Parathyroid adenoma (tissue), 2 donors: ENCODE results near the gene NUP58.
"Not testable (repeated sequence)": the region's sequence is repeated elsewhere in the genome, so short reads cannot be mapped to it uniquely, and the experiment has no call there.

Experiments used
- H2AFZ ChIP-seq: fragments of 300-600 bp; sonication (generic); one replicate; pipeline ENCODE4 v1.7.0; 2017; ENCODE audit warnings: antibody characterized with exemption, mild to moderate bottlenecking
- H3K27ac ChIP-seq: fragments of 300-600 bp; sonication (generic); one replicate; pipeline ENCODE4 v1.7.0; 2017
- H3K27me3 ChIP-seq: fragments of 300-600 bp; sonication (generic); one replicate; pipeline ENCODE4 v1.7.0; 2017; ENCODE audit warnings: low read length; ENCODE audit not compliant: control insufficient read depth, insufficient read depth
- H3K36me3 ChIP-seq: fragments of 300-600 bp; sonication (generic); one replicate; pipeline ENCODE4 v1.7.0; 2017; ENCODE audit warnings: low read length; ENCODE audit not compliant: control insufficient read depth, insufficient read depth
- H3K4me1 ChIP-seq: fragments of 300-600 bp; sonication (generic); one replicate; pipeline ENCODE4 v1.7.0; 2017; ENCODE audit warnings: control low read depth
- H3K4me2 ChIP-seq: fragments of 300-600 bp; sonication (generic); one replicate; pipeline ENCODE4 v1.7.0; 2017; ENCODE audit warnings: low read length
- H3K4me3 ChIP-seq: fragments of 300-600 bp; sonication (generic); one replicate; pipeline ENCODE4 v1.7.0; 2017; ENCODE audit warnings: low read depth, low read length
- H3K79me2 ChIP-seq: fragments of 300-600 bp; sonication (generic); one replicate; pipeline ENCODE4 v1.7.0; 2017; ENCODE audit warnings: control low read depth
- H3K9ac ChIP-seq: fragments of 300-600 bp; sonication (generic); one replicate; pipeline ENCODE4 v1.7.0; 2017; ENCODE audit warnings: mild to moderate bottlenecking
- H3K9me3 ChIP-seq: fragments of 300-600 bp; sonication (generic); one replicate; pipeline ENCODE4 v1.7.0; 2017; ENCODE audit warnings: low read length; ENCODE audit not compliant: control insufficient read depth
- TF ChIP-seq, protein P1 (sequence below): fragments of 300-600 bp; sonication (generic); IDR thresholded peaks from one replicate; pipeline ENCODE4 v1.7.0; 2017; ENCODE audit warnings: antibody characterized with exemption, mild to moderate bottlenecking
- donor health status: primary hyperparathyroidism.

NUP58 gene

DNA sequence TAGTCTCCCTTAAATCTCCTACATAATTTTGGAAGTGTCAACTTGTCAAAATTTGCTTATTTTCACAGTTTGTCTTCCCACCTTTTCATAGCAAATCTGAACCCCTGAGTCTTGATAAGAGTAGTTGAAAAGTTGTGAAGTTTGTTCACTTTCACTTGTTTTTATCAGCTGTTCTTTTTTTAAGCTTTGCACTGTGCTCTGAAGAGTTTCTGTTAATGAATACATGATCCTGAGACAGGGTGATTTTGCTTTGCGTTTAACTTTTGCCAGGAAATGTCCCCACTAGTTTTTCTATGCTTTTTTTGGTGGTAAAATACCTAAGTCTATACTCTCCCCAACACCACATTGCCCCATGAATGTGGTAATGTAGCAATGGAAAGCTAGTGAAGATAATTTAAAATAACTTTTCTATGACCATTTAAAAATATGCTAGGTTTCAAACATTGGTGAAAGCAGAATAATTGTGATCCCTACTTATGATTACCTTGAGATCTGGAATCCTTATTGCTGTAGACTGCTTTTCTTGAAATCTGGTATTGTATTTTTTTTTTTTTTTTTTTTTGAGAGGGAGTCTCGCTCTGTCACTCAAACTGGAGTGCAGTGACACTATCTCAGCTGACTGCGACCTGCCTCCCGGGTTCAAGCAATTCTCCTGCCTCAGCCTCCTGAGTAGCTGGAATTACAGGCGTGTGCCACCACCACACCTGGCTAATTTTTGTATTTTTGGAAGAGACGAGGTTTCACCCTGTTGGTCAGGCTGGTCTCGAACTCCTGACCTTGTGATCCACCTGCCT lies 5.4 kb downstream of the NUP58 start:
- Histone ChIP-seq H3K9ac (no peak overlapping the region), H3K27me3 (no peaks in the 10 kb centered on the region), H3K4me1 (no peaks in the 10 kb centered on the region), H3K79me2 (peaks cover 5% of the 10 kb centered on the region), H3K9me3 (no peaks in the 10 kb centered on the region), H3K4me2 (no peak overlapping the region), H3K27ac (no peak overlapping the region), H2AFZ (no peak overlapping the region), H3K4me3 (no peak overlapping the region), H3K36me3 (no peaks in the 10 kb centered on the region)
- TF ChIP-seq, protein P1, sequence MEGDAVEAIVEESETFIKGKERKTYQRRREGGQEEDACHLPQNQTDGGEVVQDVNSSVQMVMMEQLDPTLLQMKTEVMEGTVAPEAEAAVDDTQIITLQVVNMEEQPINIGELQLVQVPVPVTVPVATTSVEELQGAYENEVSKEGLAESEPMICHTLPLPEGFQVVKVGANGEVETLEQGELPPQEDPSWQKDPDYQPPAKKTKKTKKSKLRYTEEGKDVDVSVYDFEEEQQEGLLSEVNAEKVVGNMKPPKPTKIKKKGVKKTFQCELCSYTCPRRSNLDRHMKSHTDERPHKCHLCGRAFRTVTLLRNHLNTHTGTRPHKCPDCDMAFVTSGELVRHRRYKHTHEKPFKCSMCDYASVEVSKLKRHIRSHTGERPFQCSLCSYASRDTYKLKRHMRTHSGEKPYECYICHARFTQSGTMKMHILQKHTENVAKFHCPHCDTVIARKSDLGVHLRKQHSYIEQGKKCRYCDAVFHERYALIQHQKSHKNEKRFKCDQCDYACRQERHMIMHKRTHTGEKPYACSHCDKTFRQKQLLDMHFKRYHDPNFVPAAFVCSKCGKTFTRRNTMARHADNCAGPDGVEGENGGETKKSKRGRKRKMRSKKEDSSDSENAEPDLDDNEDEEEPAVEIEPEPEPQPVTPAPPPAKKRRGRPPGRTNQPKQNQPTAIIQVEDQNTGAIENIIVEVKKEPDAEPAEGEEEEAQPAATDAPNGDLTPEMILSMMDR, result no peak

DNA sequence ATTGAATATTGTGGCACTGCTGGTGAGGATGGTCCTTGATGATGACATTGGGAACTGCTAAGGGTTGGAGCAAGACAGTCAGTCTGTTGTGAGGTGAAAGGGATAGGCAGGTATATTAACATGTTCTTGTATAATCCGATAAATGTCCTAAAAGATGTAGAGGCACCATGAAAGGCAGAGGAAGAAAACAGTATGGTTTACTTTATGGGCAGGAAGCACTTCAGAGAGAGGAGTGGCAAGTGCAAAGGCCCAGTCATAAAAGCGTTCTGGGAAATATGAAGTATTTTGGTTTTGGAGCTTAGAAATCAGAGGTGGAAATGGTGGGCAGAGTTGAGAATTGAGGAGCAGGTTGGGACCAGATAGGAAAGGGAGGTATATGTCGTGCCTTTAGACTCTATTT lies 9.5 kb downstream of the NUP58 start:
- Histone ChIP-seq H3K27ac (no peak overlapping the region), H3K36me3 (no peaks in the 10 kb centered on the region), H3K4me1 (no peaks in the 10 kb centered on the region), H3K9me3 (no peaks in the 10 kb centered on the region), H3K4me2 (no peak overlapping the region), H3K27me3 (no peaks in the 10 kb centered on the region), H3K9ac (no peak overlapping the region), H3K4me3 (no peak overlapping the region), H2AFZ (no peak overlapping the region), H3K79me2 (no peaks in the 10 kb centered on the region)
- TF ChIP-seq, protein P1, result no peak

DNA sequence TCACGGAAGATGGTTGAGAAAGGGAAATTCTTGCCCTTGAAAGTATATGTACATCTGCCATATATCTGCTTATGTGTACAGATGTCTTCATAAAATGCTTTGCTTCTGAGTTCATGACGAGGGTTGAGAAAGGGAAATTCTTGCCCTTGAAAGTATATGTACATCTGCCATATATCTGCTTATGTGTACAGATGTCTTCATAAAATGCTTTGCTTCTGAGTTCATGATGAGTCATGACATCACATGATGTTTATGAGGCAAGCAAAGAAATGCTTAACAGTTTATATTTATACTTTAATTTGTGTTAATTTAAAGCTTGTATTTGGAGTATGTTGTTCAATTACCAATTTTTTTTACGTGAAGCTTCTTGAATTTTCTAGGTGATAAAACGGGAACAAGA lies 17.5 kb downstream of the NUP58 start:
- not testable (repeated sequence) for H3K9ac ChIP-seq, H3K9me3 ChIP-seq, H3K79me2 ChIP-seq, H3K4me3 ChIP-seq, H3K4me1 ChIP-seq, H3K4me2 ChIP-seq, H3K27me3 ChIP-seq, H3K27ac ChIP-seq, H3K36me3 ChIP-seq, H2AFZ ChIP-seq

DNA sequence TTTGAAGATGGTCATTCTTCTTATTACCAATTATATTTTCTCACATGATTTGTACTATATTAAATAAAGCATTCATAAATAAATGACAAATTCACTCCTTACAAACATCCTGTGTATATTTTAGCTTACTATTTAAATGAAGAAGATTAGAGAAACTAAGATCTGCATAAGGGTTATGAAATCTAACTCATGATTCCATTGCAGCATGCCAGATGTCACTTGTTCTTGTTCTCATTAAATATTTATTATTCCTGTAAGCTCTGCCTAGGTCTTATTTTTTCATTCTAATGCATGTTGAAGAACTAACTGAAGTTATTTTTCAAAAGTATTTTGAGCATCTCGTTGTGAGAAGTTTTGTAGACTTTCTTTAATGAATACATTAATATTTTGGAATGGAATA lies 18.3 kb downstream of the NUP58 start:
- Histone ChIP-seq H3K9ac (no peak overlapping the region), H3K4me1 (no peaks in the 10 kb centered on the region), H3K4me3 (no peak overlapping the region), H3K9me3 (no peaks in the 10 kb centered on the region), H3K27ac (no peak overlapping the region), H3K79me2 (no peaks in the 10 kb centered on the region), H3K36me3 (no peaks in the 10 kb centered on the region), H3K4me2 (no peak overlapping the region), H3K27me3 (no peaks in the 10 kb centered on the region), H2AFZ (no peak overlapping the region)
- TF ChIP-seq, protein P1, result no peak

DNA sequence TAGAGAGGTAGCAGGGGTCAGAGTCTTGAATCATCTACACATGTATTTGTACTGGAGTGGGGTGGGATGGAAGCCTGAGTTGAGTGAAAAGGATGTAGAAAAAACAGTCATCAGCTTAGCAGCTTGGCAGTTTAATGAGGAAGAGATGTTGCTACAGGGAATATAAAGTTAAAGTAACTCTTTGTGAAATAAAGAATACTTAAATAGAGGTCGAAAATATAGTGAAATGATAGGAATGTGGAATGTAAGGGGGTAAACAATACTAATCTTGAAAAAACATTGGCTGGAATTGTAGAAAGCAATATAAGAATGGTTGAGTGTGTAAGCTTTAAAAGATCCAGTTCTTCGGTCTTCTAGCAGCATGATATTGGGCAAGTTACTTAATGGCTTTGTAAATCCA lies 22.7 kb downstream of the NUP58 start:
- no peaks in the 10 kb centered on the region for H3K4me1 ChIP-seq
- TF ChIP-seq, protein P1, result no peak
- no peak overlapping the region for H3K4me3 ChIP-seq
- no peak overlapping the region for H3K4me2 ChIP-seq
- H3K9ac ChIP-seq, result no peak overlapping the region
- H3K9me3 ChIP-seq, result no peaks in the 10 kb centered on the region
- H2AFZ ChIP-seq, result no peak overlapping the region
- no peaks in the 10 kb centered on the region for H3K79me2 ChIP-seq
- H3K27me3 ChIP-seq, result no peaks in the 10 kb centered on the region
- no peaks in the 10 kb centered on the region for H3K36me3 ChIP-seq
- no peak overlapping the region for H3K27ac ChIP-seq
